HG02610 (cell line): ENCODE data around the gene ACVR1.
"Not testable (repeated sequence)": the region's sequence is repeated elsewhere in the genome, so short reads cannot be mapped to it uniquely, and the experiment has no call there.

ENCODE experiments used
- ATAC-seq: cut with Tn5 transposase; IDR thresholded peaks from one replicate; pipeline ENCODE4 v1.9.1; 2021; ENCODE audit warnings: mild to moderate bottlenecking, moderate library complexity; ENCODE audit not compliant: unreplicated experiment

Gene ACVR1

GRCh38 chr2:157769856-157770255 lies 106.3 kb downstream of the ACVR1 start:
- no peak for ATAC-seq

DNA sequence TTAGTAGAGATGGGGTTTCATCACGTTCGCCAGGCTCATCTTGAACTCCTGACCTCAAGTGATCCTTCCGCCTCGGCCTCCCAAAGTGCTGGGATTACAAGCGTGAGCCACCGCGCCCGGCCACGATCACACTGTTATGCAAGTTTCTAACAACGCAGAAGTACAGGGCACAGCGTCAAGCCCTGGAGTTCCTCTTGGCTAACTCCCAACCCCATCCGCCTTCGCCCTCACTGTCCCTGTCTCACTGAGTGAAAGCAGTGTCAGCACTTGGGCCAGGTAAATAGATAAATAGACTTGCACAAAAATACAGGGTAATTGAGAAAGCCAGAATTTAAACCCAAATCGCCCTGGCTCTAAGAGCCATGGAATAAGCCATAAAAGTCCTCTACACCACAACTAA lies 111.7 kb downstream of the ACVR1 start:
- no peak for ATAC-seq

GRCh38 chr2:157761520-157761919 lies 114.6 kb downstream of the ACVR1 start:
- ATAC-seq: no peak

DNA sequence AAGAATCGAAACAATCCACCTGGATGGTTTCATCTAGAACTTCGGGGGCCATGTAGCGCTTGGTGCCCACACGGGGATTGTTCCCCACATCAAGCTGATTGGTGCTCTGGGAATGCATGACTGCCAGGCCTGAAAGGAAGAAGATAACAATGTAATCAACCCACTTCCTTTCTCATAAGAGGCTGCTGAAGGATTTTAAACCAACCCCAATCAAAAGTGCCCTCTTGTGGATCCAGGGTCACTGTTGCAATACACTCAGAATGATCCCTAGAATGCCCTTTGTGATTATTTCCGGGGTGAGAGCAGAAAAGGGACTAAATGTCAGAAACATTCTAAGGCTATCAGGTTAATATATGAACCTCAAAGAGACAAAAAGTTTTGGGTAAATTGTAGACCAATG lies 115.2 kb downstream of the ACVR1 start:
- ATAC-seq: no peak

DNA sequence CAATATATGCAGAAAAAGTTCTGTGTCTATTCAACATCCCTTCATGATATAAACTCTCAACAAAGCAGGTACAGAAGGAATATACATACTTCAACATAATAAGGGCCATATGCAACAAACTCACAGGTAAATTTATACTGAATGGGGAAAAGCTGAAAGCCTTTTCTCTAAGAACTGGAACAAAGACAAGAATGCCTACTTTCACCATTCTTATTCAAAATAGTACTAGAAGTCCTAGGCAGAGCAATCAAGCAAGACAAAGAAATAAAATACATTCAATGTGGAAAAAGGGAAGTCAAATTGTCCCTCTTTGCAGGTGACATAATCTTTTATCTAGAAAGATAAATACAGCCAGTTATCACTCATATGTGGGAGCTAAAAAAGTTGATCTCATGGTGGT lies 116.3 kb downstream of the ACVR1 start:
- ATAC-seq: no peak

GRCh38 chr2:157758586-157758985 lies 117.5 kb downstream of the ACVR1 start:
- no peak for ATAC-seq

- ATAC-seq: no peak
Observed at GRCh38 chr2:157757500-157757899, 118.6 kb downstream of the ACVR1 start.

GRCh38 chr2:157756447-157756846 lies 119.7 kb downstream of the ACVR1 start:
- not testable (repeated sequence) for ATAC-seq

DNA sequence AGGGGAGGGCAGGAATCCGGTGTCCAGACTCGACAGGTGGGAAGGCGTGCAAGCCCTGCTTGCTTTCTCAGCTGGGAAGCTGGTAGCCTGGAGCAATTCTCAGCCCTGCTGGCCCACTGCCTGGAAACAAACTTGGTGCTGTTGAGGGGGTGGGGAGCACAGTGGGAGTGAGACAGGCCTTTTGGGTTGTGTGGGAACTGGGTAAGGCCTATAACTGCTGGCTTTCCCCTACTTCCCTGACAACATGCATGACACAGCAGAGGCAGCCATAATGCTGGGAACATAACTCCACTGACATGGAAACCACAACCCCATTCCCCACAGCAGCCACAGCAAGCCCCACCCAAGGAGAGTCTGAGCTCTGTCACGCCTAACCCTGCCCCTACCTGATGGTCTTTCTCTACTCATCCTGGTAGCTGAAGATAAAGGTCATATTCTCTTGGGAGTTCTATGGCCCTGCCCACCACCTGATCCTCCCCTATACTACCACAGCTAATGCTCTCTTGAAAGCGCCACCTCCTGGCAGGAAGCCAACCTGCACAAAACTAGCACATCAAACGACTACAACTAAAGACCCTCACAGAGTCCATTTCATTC lies 124.6 kb downstream of the ACVR1 start:
- peak; percentile 70 for ATAC-seq

GRCh38 chr2:157749684-157750083 lies 126.4 kb downstream of the ACVR1 start:
- no peak for ATAC-seq

GRCh38 chr2:157748371-157749142 lies 127.6 kb downstream of the ACVR1 start:
- ATAC-seq: no peak

GRCh38 chr2:157747695-157748370 lies 128.3 kb downstream of the ACVR1 start:
- ATAC-seq: peak; percentile 56

GRCh38 chr2:157747280-157747679 lies 128.8 kb downstream of the ACVR1 start:
- no peak for ATAC-seq

DNA sequence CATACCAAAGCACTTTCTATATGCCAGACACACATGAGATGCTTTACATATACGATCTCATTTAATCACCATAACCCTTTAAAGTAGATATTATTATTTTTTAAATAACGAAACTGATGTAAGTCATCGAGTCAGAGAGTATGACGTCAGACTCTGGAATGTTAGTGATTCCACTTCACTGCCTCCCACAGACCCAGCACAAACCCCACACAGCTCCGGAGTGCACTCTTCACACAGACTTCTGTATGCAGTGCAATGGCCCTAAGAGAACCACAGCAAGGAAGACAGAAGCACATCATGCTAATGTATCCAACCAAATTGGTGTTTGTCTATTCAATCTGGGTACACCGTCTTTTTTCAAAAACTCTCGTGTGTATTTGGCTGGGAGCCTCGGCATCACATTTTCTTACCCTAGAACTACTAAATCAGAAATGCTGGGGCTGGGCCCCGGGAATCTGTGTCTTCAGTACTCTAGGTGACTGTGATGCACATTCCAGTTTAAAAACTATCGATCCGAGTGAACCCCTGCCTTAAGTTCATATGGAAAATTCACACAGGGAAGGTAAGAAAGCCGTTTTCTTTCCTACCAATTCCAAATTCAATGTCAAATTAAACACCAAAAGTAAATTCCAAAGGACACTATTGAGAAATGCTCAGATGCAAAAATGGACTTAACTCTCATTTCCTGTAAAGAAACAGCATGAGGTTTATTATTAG lies 129.7 kb downstream of the ACVR1 start:
- ATAC-seq: no peak

- ATAC-seq: no peak
Observed at GRCh38 chr2:157744571-157745076, 131.5 kb downstream of the ACVR1 start.

DNA sequence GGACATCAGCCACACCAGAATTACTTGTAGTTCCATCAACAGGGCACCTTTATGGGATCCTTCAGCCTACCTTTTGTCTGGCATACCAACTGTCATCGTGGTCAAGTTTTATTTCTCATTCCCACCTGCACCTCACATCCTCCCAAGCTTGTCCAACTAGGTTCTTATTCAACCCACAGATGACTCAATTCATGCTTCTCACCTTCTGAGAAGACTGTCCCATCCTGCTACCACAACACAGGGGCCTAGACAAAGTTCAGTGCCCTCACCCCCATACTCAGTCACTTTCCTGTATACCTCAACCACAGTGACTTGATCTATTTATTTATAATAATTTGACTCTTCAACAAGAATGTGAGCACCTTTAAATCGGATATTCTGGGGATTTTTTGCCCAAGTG lies 133.1 kb downstream of the ACVR1 start:
- ATAC-seq: peak; percentile 87

- ATAC-seq: no peak
Observed at GRCh38 chr2:157741819-157742484, 134.2 kb downstream of the ACVR1 start.

GRCh38 chr2:157737656-157738055 lies 138.5 kb downstream of the ACVR1 start:
- ATAC-seq: no peak

DNA sequence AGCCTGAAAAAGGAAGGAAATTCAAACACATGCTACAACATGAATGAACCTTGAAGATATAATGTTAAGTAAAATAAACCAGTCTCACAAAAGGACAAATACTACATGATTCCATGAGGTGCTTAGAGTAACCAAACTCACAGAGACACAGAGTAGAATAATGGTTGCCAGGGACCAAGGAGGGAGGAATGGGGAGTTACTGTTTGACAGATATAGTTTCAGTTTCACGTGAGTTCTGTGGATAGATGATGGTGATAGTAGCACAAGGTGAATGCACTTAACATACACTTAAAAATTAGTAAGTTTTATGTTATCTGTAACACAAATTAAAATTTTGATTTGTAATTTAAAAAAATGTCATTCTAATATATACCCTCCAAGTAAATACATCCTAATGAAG lies 140.6 kb downstream of the ACVR1 start:
- ATAC-seq: no peak

GRCh38 chr2:157733263-157733662 lies 142.9 kb downstream of the ACVR1 start:
- no peak for ATAC-seq

- no peak for ATAC-seq
Observed at GRCh38 chr2:157732596-157732995, 143.5 kb downstream of the ACVR1 start.
